Activated CD4-positive, CD25-positive, alpha-beta regulatory T cell treated with anti-CD3 and anti-CD28 coated beads, Interleukin-2, amount 50 U/mL, for 16 hours (primary cell): Measurements from ENCODE around the gene STPG2.

Experiments used
- DNase-seq: peaks from one replicate; pipeline ENCODE4 v3.0.0-alpha.2; 2020; ENCODE audit warnings: low read depth, low spot score

The STPG2 gene

GRCh38 chr4:98143001-98143899 is at the start of gene STPG2:
Gene STPG2, minus strand, starts transcription at chr4:98143476.
- DNase-seq = peak; percentile 87

GRCh38 chr4:98185279-98185678 is 42.0 kb upstream of the STPG2 start:
- DNase-seq = no peak

- DNase-seq = no peak
Observed at GRCh38 chr4:98181809-98182208, 38.5 kb upstream of the STPG2 start.

- DNase-seq = no peak
Observed at GRCh38 chr4:98179951-98180350, 36.7 kb upstream of the STPG2 start.

- no peak for DNase-seq
Observed at GRCh38 chr4:98176531-98176930, 33.3 kb upstream of the STPG2 start.

- no peak for DNase-seq
Observed at GRCh38 chr4:98170035-98170434, 26.8 kb upstream of the STPG2 start.

- DNase-seq = no peak
Observed at GRCh38 chr4:98166731-98167041, 23.4 kb upstream of the STPG2 start.

GRCh38 chr4:98166025-98166730 is 22.9 kb upstream of the STPG2 start:
- DNase-seq = no peak

- no peak for DNase-seq
Observed at GRCh38 chr4:98162696-98163095, 19.4 kb upstream of the STPG2 start.

GRCh38 chr4:98151145-98151924 is 8.1 kb upstream of the STPG2 start:
- DNase-seq = no peak

GRCh38 chr4:98150092-98150761 is 7.0 kb upstream of the STPG2 start:
- DNase-seq = no peak

- no peak for DNase-seq
Observed at GRCh38 chr4:98148856-98149255, 5.6 kb upstream of the STPG2 start.

GRCh38 chr4:98126141-98126540 is 17.1 kb downstream of the STPG2 start:
- DNase-seq = no peak

GRCh38 chr4:98125585-98125984 is 17.7 kb downstream of the STPG2 start:
- DNase-seq = no peak

- no peak for DNase-seq
Observed at GRCh38 chr4:98117363-98117762, 25.9 kb downstream of the STPG2 start.

GRCh38 chr4:98113012-98113411 is 30.3 kb downstream of the STPG2 start:
- DNase-seq = no peak

- no peak for DNase-seq
Observed at GRCh38 chr4:98110929-98111328, 32.3 kb downstream of the STPG2 start.

- no peak for DNase-seq
Observed at GRCh38 chr4:98110214-98110613, 33.1 kb downstream of the STPG2 start.

- DNase-seq = no peak
Observed at GRCh38 chr4:98102660-98103059, 40.6 kb downstream of the STPG2 start.

GRCh38 chr4:98101988-98102387 is 41.3 kb downstream of the STPG2 start:
- no peak for DNase-seq

GRCh38 chr4:98098764-98099163 is 44.5 kb downstream of the STPG2 start:
- no peak for DNase-seq

- no peak for DNase-seq
Observed at GRCh38 chr4:98094118-98094517, 49.2 kb downstream of the STPG2 start.
